AG08396 (cell line): Measurements from ENCODE around the gene C1orf159.
"Not testable (repeated sequence)": the region's sequence is repeated elsewhere in the genome, so short reads cannot be mapped to it uniquely, and the experiment has no call there.

Experiments
- DNase-seq: peaks from one replicate; pipeline ENCODE4 v3.0.0; 2012; ENCODE audit warnings: low spot score, mixed read lengths

The C1orf159 gene

GRCh38 chr1:1149416-1149815, 33.5 kb upstream of the C1orf159 start:
- no peak for DNase-seq

- DNase-seq: no peak
Observed at GRCh38 chr1:1148569-1148968, 32.7 kb upstream of the C1orf159 start.

- no peak for DNase-seq
Observed at GRCh38 chr1:1148061-1148460, 32.2 kb upstream of the C1orf159 start.

- DNase-seq: no peak
Observed at GRCh38 chr1:1146596-1146995, 30.7 kb upstream of the C1orf159 start.

GRCh38 chr1:1146026-1146425, 30.1 kb upstream of the C1orf159 start:
- no peak for DNase-seq

GRCh38 chr1:1145547-1145914, 29.6 kb upstream of the C1orf159 start:
- no peak for DNase-seq

GRCh38 chr1:1144843-1145546, 29.1 kb upstream of the C1orf159 start:
- DNase-seq: no peak

GRCh38 chr1:1144122-1144842, 28.4 kb upstream of the C1orf159 start:
- no peak for DNase-seq

GRCh38 chr1:1143636-1144035, 27.7 kb upstream of the C1orf159 start:
- no peak for DNase-seq

- DNase-seq: no peak
Observed at GRCh38 chr1:1142844-1143243, 27.0 kb upstream of the C1orf159 start.

- not testable (repeated sequence) for DNase-seq
Observed at GRCh38 chr1:1142352-1142751, 26.5 kb upstream of the C1orf159 start.

- no peak for DNase-seq
Observed at GRCh38 chr1:1141911-1142250, 26.0 kb upstream of the C1orf159 start.

GRCh38 chr1:1141244-1141910, 25.5 kb upstream of the C1orf159 start:
- no peak for DNase-seq

- no peak for DNase-seq
Observed at GRCh38 chr1:1140673-1141072, 24.8 kb upstream of the C1orf159 start.

GRCh38 chr1:1137256-1138045, 21.6 kb upstream of the C1orf159 start:
- DNase-seq: no peak

GRCh38 chr1:1136547-1137230, 20.8 kb upstream of the C1orf159 start:
- no peak for DNase-seq

GRCh38 chr1:1135339-1136136, 19.6 kb upstream of the C1orf159 start:
- no peak for DNase-seq

- no peak for DNase-seq
Observed at GRCh38 chr1:1134300-1134970, 18.5 kb upstream of the C1orf159 start.

GRCh38 chr1:1132956-1133750, 17.3 kb upstream of the C1orf159 start:
- no peak for DNase-seq
